ENCODE measurements around the gene WWTR1.

Gene WWTR1

DNA sequence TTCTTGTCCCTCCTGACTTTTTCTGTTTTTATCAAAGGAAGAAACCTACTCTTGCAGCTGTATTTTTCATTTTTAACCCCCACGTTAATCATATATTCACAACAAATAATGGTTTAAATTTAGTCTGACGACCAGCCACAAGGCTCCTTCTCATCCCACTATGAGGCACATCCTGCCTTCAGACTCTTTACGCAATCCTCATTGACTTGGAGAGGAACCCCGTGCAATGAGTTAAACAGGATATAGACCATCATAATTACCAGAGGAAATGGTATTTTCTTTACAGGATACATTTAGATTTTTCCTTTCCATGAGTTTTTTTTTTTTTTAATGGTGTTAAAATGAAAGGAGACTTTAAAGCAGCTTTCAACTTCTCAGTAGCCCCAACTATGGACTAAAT lies 68.5 kb downstream of the WWTR1 start:
- DNase-seq: no peak

- no peak for DNase-seq
Observed at GRCh38 chr3:149588909-149589308, 68.9 kb downstream of the WWTR1 start.

DNA sequence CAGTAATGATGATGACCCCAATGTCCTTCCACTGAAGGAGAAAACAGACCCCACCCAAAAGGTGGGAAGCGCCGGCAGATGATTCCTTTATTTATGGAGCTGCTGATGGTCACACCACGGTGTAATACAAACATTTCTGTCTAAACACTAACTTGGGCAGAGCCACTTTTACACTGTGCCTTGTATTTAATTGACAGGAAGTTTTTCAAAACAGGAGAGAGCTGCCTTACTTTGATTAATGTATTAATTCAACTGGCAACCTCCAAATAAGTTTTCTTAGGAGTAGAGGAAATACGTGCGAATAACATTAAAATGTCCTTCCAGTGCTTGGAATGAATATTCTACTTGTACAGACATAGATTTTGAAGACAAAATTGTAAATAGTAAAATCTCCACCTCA lies 70.4 kb downstream of the WWTR1 start:
- DNase-seq: no peak

GRCh38 chr3:149586871-149587270 lies 71.0 kb downstream of the WWTR1 start:
- no peak for DNase-seq

GRCh38 chr3:149585401-149585726 lies 72.5 kb downstream of the WWTR1 start:
- DNase-seq: no peak

- DNase-seq: no peak
Observed at GRCh38 chr3:149583921-149584635, 73.7 kb downstream of the WWTR1 start.

- no peak for DNase-seq
Observed at GRCh38 chr3:149582395-149582794, 75.4 kb downstream of the WWTR1 start.

DNA sequence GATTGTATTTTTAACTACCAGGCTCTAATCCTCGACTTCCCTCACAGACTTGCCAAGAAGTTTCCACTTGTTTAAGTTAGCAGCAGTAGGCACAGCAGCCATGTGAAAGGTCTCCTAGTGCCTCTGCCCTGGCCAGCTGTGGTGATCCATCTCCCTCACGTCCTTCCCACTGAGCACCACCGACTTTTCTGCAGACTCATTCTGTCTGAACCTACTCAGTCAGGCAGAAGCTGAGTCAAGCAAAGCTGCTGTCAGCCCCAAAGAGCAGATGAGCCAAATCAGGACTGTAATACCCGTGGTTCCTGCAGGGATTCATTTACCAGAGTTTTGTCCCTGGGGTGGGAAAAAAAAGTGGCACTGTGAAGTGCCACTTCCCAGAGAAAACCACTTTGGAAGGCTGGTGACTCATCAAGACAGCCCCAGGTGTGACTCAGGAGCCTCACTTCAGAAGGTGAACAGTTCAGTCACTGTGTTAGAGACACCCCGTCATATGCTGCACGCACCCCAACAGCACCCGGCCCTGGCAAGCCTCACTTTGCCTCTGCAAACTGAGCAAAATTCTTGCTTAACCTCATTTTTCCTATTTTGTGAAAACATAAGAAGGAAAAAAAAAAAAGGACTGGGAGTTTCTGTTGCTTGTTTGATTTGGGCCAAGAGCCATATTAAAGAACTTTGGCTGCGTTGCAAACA lies 76.0 kb downstream of the WWTR1 start:
- no peak for DNase-seq

DNA sequence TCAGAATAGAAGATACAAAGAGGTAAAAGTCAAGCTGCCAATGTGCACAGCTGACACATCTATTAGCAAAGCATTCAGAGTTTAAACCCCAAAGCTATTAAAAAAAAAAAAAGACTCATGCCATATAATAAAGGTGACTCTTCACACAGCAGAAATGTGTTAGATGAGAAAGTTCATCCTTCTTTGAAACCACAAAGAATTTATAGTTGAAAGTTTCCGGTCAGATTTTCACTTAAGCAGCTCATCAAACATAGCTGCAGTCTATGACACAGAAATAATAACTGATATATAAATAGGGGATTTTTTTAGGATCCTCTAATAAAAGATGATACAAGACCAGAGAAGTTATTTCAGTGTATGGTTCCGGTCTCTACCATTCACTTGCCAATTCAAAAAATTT lies 76.6 kb downstream of the WWTR1 start:
- DNase-seq: no peak

GRCh38 chr3:149579838-149580542 lies 77.8 kb downstream of the WWTR1 start:
- DNase-seq: no peak

DNA sequence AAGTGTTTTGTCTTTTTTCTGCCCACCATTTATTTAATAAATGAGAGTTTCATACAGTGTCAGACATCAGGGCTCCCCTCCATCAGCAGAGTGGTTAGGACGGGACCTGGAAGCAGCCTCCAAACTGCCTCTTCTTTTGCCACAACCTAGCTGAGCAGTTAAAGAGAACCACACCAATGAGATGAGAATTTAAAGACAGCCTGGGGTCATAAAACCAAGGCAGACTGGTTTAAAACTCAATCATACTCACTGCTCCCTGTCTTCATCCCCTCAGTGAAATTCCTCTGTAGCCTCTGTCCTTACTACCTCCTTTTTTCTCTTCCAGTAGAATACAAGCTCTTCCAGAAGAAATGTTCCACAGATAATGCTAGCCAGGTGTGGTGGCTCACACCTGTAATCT lies 78.7 kb downstream of the WWTR1 start:
- no peak for DNase-seq

GRCh38 chr3:149577801-149578200 lies 80.0 kb downstream of the WWTR1 start:
- DNase-seq: no peak

DNA sequence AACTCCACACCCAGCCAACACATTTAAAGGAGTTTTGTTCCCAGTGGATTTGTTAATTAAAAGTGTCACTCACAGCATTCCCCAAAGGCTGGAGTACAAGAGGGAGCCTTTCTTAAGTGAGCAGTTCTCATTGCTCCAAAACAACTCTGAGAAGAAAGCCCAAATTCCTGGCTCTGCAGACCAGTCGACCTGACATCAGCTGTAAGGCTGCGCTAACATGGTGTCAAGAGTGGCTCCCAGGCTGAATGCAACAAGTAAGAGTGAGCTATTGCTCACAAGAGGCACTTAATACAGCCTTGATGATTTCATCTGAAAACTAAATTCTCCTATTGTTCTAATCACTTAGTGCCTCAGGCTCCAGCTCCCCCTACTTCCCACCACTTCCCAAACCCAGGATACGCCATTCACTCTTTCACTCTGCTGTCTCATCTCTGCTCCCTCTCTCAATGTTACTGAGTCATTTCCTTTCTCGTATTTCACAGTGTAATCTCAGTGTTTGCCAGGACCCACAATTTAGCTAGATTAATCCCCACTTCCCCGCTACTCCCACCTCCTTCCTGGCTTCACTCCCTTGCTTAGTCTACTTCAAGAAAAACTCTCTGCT lies 81.8 kb downstream of the WWTR1 start:
- DNase-seq: no peak

DNA sequence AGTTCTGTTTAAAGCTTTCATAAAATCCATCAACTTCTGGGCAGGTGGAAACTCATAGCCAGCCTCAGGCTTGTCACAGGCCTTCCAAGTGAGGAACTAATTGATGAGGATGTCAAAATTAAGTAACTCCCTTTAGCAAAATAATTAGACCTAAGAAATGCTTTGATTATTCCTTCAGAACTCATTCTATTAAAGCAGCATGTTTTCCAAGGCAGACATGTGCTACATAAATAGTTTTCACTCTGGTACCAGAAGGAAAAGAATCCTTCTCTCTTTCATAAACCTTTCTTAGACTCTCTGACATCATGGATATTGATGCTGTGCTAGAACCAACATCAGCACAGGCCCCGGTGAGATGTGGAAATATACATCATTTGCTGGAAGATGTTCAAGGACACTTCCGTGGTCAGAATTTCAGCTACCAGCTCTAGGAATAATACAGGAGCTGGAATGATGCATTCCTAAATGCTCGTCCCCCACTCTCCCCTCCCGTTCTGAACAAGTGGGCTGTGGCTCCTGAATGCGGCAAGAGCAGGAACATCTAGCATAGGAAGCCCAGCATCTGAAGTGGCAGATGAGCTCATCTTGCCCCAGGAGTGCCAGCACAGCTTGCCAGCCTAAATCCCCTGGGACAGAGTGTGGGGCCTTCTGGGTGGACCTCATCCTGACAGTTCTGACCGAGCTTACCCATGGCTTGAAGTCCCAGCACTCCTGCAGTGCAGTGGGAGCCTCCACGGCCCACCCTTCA lies 82.4 kb downstream of the WWTR1 start:
- no peak for DNase-seq

DNA sequence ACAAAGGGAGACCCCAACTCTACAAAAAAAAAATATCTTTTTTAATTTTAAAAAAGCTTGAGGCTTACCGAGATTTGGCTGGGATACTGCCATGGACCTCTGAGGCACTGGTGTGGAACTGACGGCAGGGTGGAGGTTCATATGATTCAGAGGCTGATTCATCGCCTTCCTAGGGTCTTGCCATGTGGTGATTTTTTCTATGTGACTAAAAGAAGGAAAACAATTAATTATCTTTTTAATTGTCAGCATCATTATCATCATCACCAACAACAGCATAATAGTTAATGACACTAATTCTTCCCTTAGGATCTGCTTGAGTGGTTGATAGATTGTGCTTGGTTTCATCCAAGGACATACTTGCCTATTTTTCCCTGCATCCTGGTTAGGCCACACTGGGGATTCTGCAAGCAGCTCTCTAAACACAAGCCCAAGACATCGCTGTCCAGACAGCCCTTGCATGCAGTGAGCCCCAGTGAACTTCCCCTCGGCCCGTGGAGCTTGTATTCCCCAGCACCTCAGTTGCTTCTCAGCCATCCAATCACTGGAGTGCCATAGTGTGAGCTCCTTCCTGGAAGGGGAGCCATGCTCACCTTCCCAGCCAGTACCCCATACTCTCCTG lies 84.9 kb downstream of the WWTR1 start:
- DNase-seq: no peak

GRCh38 chr3:149571381-149571780 lies 86.4 kb downstream of the WWTR1 start:
- DNase-seq: no peak

GRCh38 chr3:149570016-149570415 lies 87.8 kb downstream of the WWTR1 start:
- no peak for DNase-seq

DNA sequence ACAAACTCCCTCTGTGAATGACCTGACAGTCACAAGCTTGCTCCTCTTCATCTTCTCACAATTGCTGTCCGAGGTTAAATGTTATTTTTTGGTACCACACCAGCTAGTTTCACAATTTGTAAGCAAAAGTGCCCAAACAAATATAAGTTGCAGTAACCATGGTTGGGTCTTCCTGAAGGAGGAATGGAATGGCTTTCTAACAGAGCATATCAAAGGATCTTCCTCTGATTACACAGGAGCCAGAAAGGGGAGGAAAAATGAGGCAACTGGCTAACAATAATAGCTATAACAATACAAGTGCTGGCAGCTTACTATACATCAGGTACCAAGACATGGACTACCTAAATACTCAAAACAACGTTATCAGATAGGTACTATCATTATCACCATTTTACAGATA lies 90.4 kb downstream of the WWTR1 start:
- DNase-seq: no peak

- no peak for DNase-seq
Observed at GRCh38 chr3:149566292-149566975, 91.4 kb downstream of the WWTR1 start.

- DNase-seq: no peak
Observed at GRCh38 chr3:149564079-149564478, 93.7 kb downstream of the WWTR1 start.

- DNase-seq: no peak
Observed at GRCh38 chr3:149563114-149563513, 94.7 kb downstream of the WWTR1 start.

DNA sequence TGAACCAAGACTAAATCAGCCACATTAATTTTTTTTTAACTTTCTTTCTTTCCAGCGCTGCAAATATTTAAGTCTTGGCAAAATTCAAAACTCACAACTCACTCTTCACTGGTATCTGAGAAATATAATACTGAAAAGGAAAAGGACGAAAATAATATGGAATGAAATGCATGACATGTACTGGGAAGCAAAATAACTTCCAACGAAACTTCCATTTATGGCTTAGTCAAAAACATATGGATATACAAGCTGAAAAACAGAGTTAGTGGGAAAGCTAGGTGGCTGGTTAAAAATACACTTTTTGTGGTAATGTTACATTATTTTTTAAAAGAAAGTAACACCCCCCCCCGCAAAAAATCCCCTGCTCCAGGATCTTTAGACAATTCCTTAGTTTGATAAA lies 97.2 kb downstream of the WWTR1 start:
- DNase-seq: no peak

All from CD4-positive, alpha-beta T cell treated with Interleukin-6 for 4 hours (primary cell).